ENCODE measurements around the gene FLRT2.

Gene FLRT2

DNA sequence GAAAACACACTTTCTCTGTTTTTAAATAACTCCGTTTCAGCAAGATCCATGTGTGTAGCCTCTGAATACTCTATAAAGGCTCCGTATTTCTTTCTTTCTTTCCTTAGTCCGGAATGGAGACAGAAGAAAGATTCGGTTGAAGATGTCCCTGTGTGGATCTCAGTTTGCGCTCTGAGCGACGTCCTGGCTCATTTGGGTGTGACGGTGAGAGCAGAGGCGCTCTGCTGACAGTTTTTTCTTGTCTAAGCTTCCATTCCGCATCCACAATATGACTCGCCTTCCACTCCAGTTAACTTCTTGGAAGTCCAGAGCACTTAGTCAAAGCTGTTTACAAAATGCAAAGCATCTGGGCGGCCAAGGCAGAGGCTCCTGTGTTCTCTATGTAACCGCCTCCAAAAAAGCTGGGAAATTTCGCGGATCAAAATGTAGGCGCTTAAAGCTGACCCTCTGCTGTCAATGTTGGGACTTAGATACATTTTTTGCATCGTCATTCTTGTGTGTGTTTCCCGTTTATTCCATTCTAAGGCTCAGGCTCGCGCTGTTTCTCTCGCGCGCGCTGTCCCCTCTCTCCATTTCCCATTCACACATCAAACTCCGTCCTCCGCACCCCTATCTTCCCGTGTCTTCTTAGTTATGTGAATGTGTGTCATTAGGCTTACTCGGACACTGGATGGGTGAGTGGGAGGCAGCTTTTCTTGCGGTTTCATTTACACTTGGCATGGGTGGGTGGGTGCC, 880 bp upstream of the FLRT2 start:
- no peak for DNase-seq (ENCODE audit: extremely low read depth, low read depth)
- H3K4me3 ChIP-seq (replicated peaks; ENCODE audit: low read depth, low read length): peak overlapping the region; percentile 91
- TF ChIP-seq, protein P1, sequence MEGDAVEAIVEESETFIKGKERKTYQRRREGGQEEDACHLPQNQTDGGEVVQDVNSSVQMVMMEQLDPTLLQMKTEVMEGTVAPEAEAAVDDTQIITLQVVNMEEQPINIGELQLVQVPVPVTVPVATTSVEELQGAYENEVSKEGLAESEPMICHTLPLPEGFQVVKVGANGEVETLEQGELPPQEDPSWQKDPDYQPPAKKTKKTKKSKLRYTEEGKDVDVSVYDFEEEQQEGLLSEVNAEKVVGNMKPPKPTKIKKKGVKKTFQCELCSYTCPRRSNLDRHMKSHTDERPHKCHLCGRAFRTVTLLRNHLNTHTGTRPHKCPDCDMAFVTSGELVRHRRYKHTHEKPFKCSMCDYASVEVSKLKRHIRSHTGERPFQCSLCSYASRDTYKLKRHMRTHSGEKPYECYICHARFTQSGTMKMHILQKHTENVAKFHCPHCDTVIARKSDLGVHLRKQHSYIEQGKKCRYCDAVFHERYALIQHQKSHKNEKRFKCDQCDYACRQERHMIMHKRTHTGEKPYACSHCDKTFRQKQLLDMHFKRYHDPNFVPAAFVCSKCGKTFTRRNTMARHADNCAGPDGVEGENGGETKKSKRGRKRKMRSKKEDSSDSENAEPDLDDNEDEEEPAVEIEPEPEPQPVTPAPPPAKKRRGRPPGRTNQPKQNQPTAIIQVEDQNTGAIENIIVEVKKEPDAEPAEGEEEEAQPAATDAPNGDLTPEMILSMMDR (IDR thresholded peaks at IDR 0.05; ENCODE audit: low read depth, low read length, missing control alignments): no peak

DNA sequence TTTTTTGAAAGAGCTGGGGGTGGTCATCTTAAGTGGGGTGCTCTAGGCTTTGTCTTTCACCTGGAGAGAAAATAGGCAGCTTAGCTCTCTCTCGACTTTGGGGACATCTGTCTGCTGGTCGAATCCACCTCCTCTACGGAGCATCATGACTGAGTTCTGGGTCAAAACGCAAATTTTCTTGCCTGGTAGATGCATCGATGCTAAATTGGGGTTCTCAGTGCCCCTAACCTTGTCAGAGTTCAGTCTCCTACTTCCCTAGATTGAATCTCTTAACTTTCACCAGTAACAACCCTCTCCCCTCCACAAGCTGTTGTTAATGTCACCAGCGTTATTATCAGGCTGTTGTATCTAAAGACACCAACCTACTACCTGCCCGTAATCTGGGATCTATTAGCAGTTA, 682 bp downstream of the FLRT2 start:
- TF ChIP-seq, protein P1 (IDR thresholded peaks at IDR 0.05; ENCODE audit: low read depth, low read length, missing control alignments): no peak
- peak overlapping the region; percentile 91 for H3K4me3 ChIP-seq (replicated peaks; ENCODE audit: low read depth, low read length)
- DNase-seq (ENCODE audit: extremely low read depth, low read depth): no peak

DNA sequence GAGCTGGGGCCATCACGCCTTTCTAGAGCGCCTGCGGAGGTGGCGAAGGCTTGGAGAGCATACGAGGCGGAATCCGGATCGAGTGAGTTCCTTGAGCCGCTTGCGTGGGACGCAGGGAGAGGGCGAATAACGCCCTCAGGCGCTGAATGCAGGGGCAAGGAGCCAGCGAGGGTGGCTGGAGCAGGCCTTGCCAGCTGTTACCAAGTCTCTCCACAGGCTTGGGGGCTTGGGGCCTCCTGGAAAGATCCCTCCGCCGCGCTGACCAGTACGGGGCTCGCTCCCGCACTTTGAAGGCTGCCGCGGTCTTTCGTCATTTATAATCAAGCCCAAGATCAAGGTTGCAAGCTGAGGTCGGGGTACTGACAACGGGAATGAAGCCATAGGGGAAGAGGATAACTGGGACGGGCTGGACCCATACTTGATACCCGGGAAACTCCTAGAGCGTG, 1.2 kb downstream of the FLRT2 start:
- no peak for DNase-seq (ENCODE audit: extremely low read depth, low read depth)
- TF ChIP-seq, protein P1 (IDR thresholded peaks at IDR 0.05; ENCODE audit: low read depth, low read length, missing control alignments): no peak
- H3K4me3 ChIP-seq (replicated peaks; ENCODE audit: low read depth, low read length): peak overlapping the region; percentile 91

DNA sequence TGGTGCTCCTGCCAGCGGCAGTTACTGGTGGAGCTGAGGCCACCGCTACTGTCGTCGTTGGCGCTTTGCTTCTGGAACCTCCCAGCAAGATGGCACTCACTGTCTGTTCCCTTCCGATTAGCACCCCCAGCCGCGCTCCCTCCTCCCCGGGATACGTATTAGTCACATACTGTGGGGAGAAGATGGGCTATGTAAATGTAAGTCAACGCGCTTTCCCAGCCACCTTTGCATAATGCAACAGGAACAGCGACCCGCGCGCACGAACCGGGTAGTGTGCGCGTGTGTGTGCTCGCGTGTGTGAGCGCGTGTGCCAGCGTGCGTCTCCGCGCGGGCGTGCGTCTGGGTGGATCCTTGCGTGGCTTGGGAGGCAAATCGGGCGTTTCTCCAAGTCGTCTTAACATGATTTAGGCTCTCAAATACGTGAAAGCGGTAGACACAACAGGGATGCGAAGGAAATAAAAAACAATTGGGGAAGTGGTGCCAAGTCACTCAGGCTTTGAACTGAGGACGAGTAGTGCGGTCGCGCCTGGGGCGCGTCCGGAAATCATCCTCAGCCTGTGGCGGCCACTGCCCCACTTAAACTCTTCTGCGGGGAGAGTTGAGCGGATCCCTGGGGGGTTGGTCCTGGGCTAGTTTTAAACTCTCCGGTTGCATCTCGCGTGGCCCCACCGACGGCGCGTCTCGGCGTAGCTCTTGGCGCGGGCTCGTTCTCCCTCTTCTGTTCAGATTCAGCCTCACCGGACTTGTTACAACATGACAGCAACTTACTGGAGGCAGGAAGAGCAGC, 1.8 kb downstream of the FLRT2 start:
- TF ChIP-seq, protein P1 (IDR thresholded peaks at IDR 0.05; ENCODE audit: low read depth, low read length, missing control alignments): peak; percentile 44
- peak overlapping the region; percentile 91 for H3K4me3 ChIP-seq (replicated peaks; ENCODE audit: low read depth, low read length)
- DNase-seq (ENCODE audit: extremely low read depth, low read depth): no peak

DNA sequence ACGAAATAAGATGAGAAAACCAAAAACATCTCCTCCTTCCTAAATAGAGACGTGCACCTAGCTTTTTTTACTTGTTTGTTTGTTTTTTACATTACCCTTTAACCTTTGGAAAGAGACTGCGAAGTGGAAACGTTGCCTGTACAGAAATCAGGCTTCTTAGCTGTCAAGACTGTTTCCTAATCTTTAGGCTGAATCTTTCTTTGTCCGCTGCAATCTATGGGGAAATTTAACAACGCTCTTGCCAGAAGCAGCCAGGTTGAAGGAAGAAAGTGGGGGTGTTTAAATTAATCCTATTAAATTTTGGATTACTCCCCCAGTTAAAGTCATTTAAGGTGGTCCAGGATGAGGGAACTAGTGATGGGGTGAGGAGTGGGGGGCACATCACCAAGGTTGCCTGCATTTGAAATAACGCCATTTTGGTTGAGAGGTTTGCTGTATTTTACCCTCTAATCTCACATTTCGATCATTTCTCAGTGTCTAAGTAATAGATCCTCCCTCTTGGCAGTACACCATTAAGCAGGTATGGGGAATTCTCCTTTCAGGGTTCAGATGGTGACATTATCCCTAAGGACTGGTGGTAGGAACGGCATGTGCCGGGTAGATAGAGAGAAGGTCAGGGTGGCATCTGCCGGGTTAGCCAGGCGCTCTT, 2.6 kb downstream of the FLRT2 start:
- no peak for DNase-seq (ENCODE audit: extremely low read depth, low read depth)
- TF ChIP-seq, protein P1 (IDR thresholded peaks at IDR 0.05; ENCODE audit: low read depth, low read length, missing control alignments): no peak
- H3K4me3 ChIP-seq (replicated peaks; ENCODE audit: low read depth, low read length): peak overlapping the region; percentile 91

DNA sequence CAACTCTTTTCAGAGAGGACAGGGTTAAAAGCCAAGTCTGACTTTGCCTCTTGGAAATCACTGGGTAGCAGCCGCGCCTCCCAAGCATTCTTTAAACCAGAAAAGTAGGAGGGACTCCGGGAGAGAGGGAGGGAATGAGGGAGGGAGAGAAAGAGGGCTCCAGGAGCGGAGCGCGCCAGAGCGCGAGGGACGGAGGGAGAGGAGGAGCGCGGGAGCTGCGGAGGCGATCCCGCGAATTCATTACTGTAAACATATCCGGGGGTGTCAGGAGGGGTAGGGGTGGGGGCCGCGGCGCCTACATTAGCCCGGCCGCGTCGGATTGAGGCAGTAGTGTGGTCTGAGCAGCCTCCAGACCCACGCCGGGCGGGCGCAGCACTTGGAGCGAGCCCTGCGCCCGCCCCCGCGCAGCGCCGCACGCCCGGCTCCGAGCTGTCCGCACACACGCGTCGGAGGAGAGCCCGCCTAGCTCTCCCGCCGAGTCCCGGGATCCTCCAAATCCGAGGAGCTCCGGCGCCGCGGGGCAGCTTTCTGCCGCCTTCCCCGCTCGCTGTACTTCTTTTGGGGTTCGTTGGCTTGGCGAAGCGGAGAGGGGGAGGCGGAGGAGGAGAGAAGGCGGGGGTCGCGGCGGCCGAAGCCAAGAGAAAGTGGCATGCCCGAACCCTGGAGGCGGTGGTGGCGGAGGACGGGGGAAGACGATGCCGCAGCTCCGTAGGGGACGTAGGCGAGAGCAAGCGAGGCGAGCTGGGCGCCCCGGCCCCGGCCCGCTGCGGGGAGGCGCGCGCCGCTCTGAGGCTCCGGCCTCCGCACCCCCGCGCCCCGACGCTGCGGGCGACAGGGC, 3.3 kb downstream of the FLRT2 start:
- no peak for DNase-seq (ENCODE audit: extremely low read depth, low read depth)

More for the DNA sequence above, 3.3 kb downstream of the FLRT2 start:
- H3K4me3 ChIP-seq (replicated peaks; ENCODE audit: low read depth, low read length): peak overlapping the region; percentile 91
- TF ChIP-seq, protein P1 (IDR thresholded peaks at IDR 0.05; ENCODE audit: low read depth, low read length, missing control alignments): no peak

Measured in HFF-Myc (cell line).